Gastroesophageal sphincter (tissue), 3 donors: ENCODE data around the gene WASF1.

Experiments
- POLR2A ChIP-seq, 2 donors: fragments of 450-650 bp; IDR thresholded peaks; one replicate each; pipeline ENCODE4 v1.6.1; 2017; ENCODE audit warnings: antibody characterized with exemption in 2 of 2, mild to moderate bottlenecking in 2 of 2, moderate library complexity in 1 of 2
- POLR2AphosphoS5 ChIP-seq: sonication (generic); formaldehyde crosslinking; IDR thresholded peaks from one replicate; pipeline ENCODE4 v1.6.1; 2017; ENCODE audit warnings: antibody characterized with exemption
- TF ChIP-seq, protein P1 (sequence below), 4 experiments: fragments of 200-600 bp in 2 of 4; fragments of 450-650 bp in 2 of 4; sonication (generic) in 1 of 4; IDR thresholded peaks; one replicate each; pipeline ENCODE4 v1.5.1; 2017 to 2019; ENCODE audit warnings: antibody characterized with exemption in 4 of 4, mild to moderate bottlenecking in 2 of 4, moderate library complexity in 2 of 4

DNA sequence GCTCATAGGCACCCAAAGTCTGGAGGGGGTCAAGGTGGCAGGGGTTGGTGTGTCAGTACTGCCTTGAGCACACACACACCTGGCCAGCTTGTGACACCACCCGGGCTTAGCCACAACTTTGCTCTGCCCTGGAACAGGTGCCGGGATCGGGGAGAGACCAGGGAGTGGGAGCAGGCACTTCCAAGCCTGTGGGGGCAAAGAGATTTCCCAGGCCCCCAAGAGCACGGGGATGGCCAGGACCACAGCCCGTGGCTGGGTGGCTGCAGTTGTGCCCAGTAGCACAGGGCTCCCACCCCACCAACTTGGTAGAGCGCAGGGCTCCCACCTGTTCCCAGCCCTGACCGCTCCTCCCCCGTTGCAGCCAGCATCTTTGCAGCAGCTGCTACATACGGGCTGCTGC lies 40.4 kb downstream of the WASF1 start:
- TF ChIP-seq, protein P1, sequence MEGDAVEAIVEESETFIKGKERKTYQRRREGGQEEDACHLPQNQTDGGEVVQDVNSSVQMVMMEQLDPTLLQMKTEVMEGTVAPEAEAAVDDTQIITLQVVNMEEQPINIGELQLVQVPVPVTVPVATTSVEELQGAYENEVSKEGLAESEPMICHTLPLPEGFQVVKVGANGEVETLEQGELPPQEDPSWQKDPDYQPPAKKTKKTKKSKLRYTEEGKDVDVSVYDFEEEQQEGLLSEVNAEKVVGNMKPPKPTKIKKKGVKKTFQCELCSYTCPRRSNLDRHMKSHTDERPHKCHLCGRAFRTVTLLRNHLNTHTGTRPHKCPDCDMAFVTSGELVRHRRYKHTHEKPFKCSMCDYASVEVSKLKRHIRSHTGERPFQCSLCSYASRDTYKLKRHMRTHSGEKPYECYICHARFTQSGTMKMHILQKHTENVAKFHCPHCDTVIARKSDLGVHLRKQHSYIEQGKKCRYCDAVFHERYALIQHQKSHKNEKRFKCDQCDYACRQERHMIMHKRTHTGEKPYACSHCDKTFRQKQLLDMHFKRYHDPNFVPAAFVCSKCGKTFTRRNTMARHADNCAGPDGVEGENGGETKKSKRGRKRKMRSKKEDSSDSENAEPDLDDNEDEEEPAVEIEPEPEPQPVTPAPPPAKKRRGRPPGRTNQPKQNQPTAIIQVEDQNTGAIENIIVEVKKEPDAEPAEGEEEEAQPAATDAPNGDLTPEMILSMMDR (IDR thresholded peaks at IDR 0.05) = no peak
- TF ChIP-seq POLR2A (IDR thresholded peaks at IDR 0.05) (no peak), POLR2AphosphoS5 (no peak)
